Lower leg skin (tissue), 4 donors: ENCODE measurements around the gene ADCY1. TPM values are rescaled to one million over a fixed set of nuclear protein-coding genes. Genes with fewer than 3 reads are reported as not detected.

ENCODE experiments used
- DNase-seq, 2 donors: peaks; one replicate each; pipeline ENCODE4 v3.0.0-alpha.2; 2019; ENCODE audit warnings: low spot score in 2 of 2
- H3K4me3 ChIP-seq: fragments of 200-600 bp; sonication (generic); 2 replicates; pipeline ENCODE4 v1.5.1; 2017; ENCODE audit warnings: mild to moderate bottlenecking, low read depth; ENCODE audit not compliant: poor library complexity, severe bottlenecking
- POLR2A ChIP-seq, 2 donors: fragments of 450-650 bp; IDR thresholded peaks; one replicate each; pipeline ENCODE4 v1.6.1; 2016 to 2017; ENCODE audit warnings: antibody characterized with exemption in 2 of 2, mild to moderate bottlenecking in 1 of 2, moderate library complexity in 1 of 2
- WGBS, 2 donors: methylation state at CpG; one replicate each; pipeline ENCODE4 v1.1.5; 2018; 5-methylcytosine and 5-hydroxymethylcytosine counted together
- intact Hi-C: fragments of 100-400 bp; cut with DNase I; formaldehyde crosslinking; loops from one replicate; pipeline ENCODE4 v1.15.0; 2023; ENCODE audit warnings: low total_unique reads
- total RNA-seq, 4 donors: library from RNA; depleted of rRNA; stranded (reverse); fragments of >200 nt; gene quantifications; one replicate each; pipeline ENCODE4 v1.1.0, GENCODE V29; 2016
- TF ChIP-seq, protein P1 (sequence below), 3 donors: fragments of 450-650 bp; IDR thresholded peaks; one replicate each; pipeline ENCODE4 v1.5.1; 2016; ENCODE audit warnings: antibody characterized with exemption in 3 of 3, mild to moderate bottlenecking in 3 of 3, moderate library complexity in 2 of 3

ADCY1 gene
- total RNA-seq, 4 donors from 2014 or later: 0.04 to 0.74 (median 0.40) TPM

DNA sequence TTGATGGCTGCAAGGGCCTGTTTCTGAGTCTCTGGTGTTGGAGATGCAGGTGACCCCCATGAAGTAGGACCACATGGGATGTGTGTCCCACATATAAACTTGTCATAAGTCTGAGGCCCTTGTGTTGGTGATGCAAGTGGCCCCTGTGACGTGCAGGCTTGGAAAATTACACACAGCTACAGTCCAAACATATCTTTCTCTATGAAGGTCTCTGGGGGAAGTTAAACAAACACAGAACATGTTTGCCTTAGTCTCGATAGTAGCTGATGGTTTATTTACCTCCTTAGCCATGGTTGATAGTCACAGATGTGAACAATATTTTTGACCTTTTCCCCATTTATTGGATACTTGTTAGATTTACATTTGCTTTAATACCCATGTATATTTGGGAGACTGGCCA lies 64.7 kb downstream of the ADCY1 start:
- no peak overlapping the region for H3K4me3 ChIP-seq
- WGBS, 2 donors: 78 to 87% methylated on average over 2 of the region's 2 CpGs
- TF ChIP-seq, protein P1, sequence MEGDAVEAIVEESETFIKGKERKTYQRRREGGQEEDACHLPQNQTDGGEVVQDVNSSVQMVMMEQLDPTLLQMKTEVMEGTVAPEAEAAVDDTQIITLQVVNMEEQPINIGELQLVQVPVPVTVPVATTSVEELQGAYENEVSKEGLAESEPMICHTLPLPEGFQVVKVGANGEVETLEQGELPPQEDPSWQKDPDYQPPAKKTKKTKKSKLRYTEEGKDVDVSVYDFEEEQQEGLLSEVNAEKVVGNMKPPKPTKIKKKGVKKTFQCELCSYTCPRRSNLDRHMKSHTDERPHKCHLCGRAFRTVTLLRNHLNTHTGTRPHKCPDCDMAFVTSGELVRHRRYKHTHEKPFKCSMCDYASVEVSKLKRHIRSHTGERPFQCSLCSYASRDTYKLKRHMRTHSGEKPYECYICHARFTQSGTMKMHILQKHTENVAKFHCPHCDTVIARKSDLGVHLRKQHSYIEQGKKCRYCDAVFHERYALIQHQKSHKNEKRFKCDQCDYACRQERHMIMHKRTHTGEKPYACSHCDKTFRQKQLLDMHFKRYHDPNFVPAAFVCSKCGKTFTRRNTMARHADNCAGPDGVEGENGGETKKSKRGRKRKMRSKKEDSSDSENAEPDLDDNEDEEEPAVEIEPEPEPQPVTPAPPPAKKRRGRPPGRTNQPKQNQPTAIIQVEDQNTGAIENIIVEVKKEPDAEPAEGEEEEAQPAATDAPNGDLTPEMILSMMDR (IDR thresholded peaks at IDR 0.05): no peak
- TF ChIP-seq POLR2A (IDR thresholded peaks at IDR 0.05): no peak
- DNase-seq: no peak
- intact Hi-C loops: no loop called here

DNA sequence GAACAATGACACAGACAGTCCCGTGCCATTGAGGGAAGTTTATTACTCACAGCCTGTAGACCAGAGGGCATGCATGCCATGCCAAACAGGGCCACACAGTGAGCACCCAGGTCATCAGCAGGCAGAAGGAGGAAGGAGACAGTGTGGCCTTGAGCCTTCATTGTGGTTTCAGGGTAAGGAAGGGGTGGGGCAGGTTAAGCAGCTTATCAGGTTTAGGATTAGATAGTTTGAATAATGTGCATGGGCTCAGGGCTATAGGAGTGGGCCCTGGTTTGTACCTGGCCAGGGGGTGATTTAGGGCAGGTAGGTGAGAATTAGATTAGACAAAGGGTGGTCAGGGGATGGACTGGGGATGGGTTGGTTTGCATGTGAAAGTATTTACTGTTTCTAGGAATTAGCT lies 67.9 kb downstream of the ADCY1 start:
- intact Hi-C loops: no loop called here
- no peak overlapping the region for H3K4me3 ChIP-seq
- DNase-seq: peak in 1 of 2 donors; percentile 50
- no peak for TF ChIP-seq POLR2A (IDR thresholded peaks at IDR 0.05)
- TF ChIP-seq, protein P1 (IDR thresholded peaks at IDR 0.05): no peak
- WGBS, 2 donors: 74 to 89% methylated on average over 1 of the region's 1 CpG

- 79 to 83% methylated on average over 7 of the region's 7 CpGs for WGBS, 2 donors
- intact Hi-C loops: no loop called here
- DNase-seq: peak in 1 of 2 donors; percentile 68
- H3K4me3 ChIP-seq: no peak overlapping the region
- TF ChIP-seq, protein P1 (IDR thresholded peaks at IDR 0.05): no peak
- TF ChIP-seq POLR2A (IDR thresholded peaks at IDR 0.05): no peak
Measured at GRCh38 chr7:45643630-45644029, 69.5 kb downstream of the ADCY1 start.

GRCh38 chr7:45644237-45644636 lies 70.1 kb downstream of the ADCY1 start:
- WGBS, 2 donors: 86 to 92% methylated on average over 4 of the region's 4 CpGs
- TF ChIP-seq POLR2A (IDR thresholded peaks at IDR 0.05): no peak
- TF ChIP-seq, protein P1 (IDR thresholded peaks at IDR 0.05): no peak
- intact Hi-C loops: no loop called here
- peak in 1 of 2 donors; percentile 39 for DNase-seq
- H3K4me3 ChIP-seq: no peak overlapping the region

DNA sequence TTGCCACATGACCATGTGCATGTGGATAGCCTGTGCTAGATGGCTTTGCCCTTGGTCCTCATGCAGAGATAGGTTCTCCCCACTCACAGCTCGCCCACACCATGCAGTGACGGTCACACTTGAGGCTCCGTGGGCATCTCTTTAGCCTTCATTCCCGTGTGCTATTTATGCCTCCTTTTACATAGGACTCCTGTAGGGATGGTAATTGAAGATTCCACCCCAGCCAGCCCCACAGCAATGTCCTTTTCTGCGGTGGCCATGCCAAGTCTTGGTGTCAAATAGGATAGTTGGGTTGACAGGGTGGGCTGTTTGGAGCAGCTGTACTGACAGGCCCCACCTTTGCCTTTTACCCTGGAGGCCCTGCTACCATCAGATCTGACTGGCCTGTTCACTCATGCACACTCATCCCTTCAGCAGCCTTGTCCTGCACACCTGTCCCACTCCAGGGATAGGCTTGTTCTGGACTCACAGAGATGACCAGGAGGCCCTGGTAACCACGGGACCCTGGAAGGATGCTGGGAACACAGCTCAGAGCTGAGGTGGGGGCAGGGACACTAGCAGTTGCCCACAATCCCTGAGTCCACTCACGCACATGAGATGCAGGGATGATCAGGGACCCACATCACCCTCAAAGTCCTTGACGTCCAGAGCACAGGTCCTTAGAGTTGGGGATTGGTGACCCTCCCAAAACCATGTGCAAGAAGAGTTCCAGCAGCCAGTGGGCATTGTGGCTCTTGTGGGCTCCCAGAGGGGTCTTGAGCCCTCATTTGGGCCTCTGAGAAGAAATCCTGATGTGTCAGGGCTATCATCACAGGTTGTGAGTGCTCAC lies 71.2 kb downstream of the ADCY1 start:
- DNase-seq: peak; percentile 6 to 39
- no peak overlapping the region for H3K4me3 ChIP-seq
- WGBS, 2 donors: 90 to 94% methylated on average over 8 of the region's 8 CpGs
- intact Hi-C loops: no loop called here
- TF ChIP-seq POLR2A (IDR thresholded peaks at IDR 0.05): no peak
- TF ChIP-seq, protein P1 (IDR thresholded peaks at IDR 0.05): no peak
